ENCODE data around the gene RPS6KA2.

Gene RPS6KA2

GRCh38 chr6:166627033-166627874 lies at the start of gene RPS6KA2:
TSS of gene RPS6KA2 (minus strand) at chr6:166627251. CDS start at chr6:166627019, 232 bp downstream.
- DNase-seq = peak; percentile 92

- no peak for DNase-seq
Observed at GRCh38 chr6:166676270-166676860, 49.3 kb upstream of the RPS6KA2 start.

GRCh38 chr6:166675736-166676135 lies 48.7 kb upstream of the RPS6KA2 start:
- no peak for DNase-seq

GRCh38 chr6:166673309-166673708 lies 46.3 kb upstream of the RPS6KA2 start:
- no peak for DNase-seq

GRCh38 chr6:166672624-166673206 lies 45.7 kb upstream of the RPS6KA2 start:
- no peak for DNase-seq

DNA sequence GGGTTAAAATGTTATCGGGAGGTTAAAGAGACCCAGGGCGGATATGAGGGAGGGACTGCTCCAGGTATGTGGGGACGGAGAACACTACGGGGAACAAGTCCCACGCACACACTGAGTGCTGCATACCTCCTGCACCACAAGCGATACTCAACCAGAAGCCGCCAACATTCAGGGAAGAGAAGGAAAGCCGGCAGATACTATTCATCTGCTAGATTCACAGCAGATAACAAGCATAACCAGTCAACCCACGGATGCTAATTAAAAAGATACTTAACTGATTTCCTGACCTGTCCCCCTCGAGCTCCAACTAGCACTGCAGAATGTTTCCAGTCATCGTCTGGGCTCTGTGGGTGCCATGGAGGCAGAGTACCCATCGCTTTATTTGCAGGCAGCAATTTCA lies 45.1 kb upstream of the RPS6KA2 start:
- no peak for DNase-seq

DNA sequence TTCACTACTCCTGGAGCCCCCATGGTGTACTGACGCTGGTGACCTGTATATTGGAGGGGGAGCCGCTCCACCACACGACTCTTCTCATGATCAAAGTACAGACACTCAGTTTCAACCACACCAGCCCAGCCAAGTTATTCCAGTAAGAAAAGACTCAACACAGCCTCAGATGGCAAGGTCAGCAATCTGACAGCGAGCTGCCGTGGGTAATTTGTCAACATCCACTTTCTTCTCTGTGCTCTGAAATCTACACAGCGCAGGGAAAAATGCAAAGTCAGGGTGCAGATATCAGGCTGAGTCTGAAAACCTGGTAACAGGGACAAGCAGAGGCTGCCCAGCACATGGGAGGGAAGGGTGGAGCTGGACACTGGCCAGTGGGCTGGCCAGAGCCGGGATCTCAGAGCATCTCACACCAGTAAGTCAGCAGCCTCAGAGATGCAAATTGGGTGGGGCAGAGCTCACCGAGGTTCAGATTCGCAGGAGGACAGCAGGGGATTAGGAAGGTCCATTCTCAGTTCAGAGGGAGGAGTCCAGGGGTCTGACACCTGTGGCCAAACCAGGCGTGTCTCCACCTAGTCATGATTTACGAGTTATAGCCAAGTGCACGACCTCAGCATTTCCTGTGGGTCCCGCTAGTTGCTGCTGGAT lies 44.5 kb upstream of the RPS6KA2 start:
- DNase-seq = no peak

DNA sequence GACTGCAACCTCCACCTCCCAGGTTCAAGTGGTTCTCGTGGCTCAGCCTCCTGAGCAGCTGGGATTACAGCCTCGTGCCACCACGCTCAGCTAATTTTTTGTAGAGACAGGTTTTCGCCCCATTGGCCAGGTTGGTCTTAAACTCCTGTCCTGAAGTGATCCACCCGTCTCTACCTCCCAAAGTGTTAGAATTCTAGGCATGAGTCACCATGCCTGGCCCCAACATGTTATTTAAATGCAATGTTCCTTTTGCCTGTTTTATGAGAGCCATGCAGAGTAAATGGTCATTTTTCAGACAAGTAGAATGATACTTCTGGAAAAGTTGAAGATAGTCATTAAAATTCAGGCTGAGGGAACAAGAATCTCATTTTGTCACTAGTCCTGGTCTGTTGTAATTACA lies 43.8 kb upstream of the RPS6KA2 start:
- no peak for DNase-seq

- DNase-seq = no peak
Observed at GRCh38 chr6:166670013-166670412, 43.0 kb upstream of the RPS6KA2 start.

DNA sequence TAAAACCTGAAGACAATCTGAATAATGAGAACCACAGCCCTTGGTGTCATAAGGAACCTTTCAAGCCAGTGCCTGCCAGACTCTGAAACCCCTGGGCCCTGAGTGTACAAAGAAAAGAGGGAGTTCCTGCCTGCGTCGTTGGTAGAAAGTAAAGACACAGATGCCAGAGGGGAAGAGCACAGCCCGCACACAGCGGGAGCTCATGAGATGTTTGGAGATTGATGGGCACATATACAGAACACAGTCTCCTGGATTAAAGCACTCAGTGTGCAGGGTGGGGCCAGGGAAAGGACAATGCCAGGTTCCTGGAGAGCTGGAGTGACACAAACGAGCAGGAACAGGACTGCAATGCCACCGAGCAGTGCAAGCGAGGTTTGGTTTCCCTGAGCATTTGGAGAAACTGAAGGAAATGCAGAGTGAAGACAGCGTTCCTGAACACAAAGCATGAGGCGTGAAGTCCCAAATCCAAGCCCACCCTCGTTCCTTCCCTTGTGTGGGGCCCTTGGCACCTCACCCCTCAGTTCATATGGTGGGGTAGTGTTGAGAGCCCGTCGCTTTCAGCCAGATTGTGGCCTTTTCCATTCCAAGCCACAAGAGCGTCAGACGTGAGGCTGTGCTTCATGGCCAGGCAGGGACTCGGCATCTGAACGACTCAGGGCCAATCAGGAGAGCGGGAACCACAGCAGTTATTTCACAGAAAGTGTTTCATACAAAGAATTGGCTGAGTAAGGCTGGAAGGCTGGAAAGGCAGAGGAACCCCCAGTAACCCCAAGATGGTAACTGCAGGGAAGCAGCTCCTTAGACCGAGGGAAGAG lies 41.0 kb upstream of the RPS6KA2 start:
- DNase-seq = no peak

DNA sequence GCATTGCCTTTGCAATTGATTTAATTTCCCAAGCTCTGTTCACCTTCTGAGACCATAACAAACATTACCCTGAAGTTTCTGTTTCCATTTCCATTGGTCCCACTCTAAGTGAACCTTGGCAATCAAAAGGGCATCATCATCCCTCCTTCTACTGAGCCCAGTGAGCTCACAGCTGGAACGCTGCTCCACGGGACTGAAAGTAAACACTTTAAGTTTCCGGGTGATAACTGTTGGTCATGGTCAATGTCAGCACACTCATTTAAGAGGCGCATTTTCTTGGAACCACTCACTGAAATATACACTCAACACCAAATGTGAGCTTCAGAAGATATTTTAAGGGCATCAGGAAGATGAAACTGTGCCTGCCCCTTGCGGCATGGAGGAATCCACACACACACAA lies 37.1 kb upstream of the RPS6KA2 start:
- no peak for DNase-seq

DNA sequence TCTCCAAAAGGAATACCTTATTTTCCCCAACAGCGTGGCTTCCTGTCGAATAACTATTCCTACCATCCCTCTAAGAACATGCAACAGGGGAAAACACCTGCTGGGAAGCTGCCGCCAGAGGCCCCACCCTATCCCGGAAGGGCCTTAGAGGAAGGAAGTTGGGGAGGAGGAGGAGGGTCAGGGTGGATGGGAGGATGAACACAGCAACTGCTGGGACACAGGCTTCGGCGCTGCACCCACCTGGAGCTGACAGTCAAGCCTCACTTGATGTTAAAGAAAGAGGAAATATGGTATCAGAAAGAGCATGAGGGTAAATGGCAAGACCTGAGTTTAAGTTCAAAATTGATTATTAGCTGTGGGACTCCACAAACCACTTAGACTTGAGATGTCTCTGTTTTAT lies 36.5 kb upstream of the RPS6KA2 start:
- DNase-seq = no peak

- DNase-seq = no peak
Observed at GRCh38 chr6:166662690-166663089, 35.6 kb upstream of the RPS6KA2 start.

GRCh38 chr6:166661327-166662085 lies 34.5 kb upstream of the RPS6KA2 start:
- DNase-seq = no peak

DNA sequence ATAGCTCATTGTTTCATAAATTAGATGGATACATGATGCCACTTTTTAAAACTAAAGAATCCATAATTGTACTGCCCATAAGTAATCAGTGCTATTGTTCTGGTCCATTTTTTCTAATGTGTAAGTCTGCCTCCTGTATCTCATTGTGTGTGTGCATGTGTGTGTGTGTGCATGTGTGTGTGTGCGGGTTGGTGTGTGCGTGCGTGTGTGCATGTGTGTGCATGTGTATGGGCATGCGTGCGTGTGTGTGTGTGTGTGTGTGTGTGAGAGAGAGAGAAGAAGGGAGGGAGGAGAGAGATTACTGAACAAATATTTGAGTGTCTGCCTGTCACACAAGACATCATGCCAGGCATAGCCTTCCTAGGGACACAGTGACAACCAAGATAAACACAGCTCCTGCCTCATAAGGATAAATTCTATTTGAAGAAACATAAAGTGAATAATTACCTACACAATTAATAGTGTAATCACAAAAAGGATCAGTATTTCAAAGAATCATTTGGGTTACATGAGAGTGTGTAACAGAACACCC lies 33.2 kb upstream of the RPS6KA2 start:
- DNase-seq = no peak

DNA sequence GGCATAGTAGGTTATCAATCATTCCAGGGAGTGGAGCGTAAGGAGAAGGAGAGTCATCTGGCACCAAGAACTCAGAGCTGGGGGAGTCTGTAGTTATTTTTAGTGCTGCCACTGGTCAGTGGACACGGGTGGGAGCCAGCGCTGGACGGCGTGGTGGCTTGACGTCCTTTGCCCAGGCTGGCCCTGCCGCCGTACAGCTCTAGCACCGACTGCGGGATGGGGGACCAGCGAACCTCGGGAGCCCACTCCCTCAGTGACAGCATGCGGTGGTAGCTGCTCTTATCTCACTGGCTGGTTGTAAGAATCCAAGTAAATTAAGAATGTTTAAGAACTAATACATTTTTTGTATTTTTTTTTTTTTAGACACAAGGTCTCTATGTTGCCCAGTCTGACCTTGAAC lies 32.5 kb upstream of the RPS6KA2 start:
- DNase-seq = no peak

DNA sequence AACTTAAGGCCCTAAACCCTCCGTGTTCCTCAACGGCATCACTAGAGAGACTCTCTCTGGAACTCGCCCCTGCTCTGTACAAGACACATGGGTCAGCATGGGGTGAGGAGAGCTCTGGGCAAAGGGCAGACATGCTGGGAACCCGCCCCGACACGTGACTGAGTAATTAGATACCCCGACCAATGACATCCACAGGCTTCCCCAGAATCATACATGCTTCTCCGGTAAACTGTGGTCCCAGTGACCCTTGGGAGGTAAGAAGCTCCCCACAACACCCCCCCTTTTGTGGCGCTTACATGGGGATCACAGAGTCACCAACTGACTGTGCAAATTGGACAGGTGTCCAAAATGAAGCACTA lies 31.7 kb upstream of the RPS6KA2 start:
- no peak for DNase-seq

DNA sequence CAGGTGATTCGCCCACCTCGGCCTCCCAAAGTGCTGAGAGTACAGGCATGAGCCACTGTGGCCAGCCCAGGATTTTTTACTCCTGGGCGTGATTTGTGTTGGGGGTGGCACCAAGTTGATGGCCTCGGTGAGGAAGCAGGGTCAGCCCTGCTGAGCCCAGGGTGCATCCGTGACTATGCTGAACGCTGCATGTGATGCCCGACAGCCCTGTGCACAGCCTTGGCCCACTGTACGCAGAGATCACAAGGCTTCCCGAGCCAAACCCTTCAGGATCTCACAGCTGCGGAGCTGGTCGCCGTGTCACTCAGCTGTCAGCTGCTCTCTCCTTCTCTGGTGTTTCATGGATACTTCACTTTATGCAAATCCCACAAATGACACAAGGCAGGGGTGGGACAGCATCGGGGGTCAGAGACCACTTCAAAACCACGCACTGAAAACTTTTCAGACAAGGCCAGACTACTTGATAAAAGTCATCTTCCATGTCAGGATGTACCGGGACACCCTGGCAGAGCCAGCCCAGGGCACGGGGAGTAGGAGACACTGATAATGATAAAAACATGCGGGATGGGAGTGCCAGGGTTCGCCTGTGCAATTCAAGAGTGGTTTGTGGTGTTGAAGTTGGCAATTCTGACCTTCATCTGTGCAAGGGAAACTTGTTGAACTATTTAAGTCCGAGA lies 31.2 kb upstream of the RPS6KA2 start:
- DNase-seq = no peak

GRCh38 chr6:166657531-166657930 lies 30.5 kb upstream of the RPS6KA2 start:
- no peak for DNase-seq

DNA sequence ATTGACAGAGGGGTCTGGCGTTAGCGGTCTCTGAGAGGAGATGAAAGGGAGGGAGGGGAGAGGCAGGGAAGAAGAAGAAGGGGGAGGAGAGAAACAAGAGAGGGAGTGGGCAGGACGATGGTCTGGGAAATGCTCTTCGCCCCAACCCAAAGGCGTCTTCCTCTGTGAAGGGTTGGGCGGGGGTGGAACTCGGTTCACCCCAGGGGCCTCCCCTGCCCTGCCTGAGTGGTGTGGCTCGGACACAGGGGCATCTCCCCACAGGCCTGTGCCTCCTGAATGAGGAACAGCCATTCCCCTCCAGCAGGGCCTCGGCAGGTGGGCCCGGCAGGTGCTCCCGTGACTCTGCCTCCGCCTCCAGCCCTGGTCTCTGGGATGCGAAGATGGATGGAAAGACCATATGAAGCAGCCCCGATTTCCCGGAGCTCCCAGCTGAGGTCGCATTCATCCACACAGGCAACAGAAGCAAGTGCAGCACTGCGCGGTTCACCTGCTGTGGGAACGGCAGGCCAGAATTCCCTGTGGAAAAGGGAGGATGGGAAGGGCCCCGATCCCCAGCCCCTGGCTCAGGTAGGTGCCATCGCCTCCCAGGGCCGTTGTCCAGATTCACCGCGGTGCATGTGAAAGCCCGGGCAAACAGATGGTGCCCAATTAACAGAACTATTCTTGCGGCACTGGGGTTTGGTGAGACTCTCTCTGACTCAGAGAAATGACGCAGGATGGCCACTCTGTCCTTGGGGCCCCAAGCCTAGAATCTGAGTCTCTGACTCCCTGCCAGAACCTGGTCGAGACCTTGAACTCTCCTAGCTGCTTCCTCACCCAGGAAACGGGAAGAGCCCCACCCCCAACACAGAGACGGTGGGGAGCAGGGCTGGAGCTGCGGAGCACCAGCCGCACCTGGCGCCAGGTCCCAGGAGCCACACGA lies 29.4 kb upstream of the RPS6KA2 start:
- DNase-seq = no peak
